Esophagus muscularis mucosa (tissue), 4 donors: ENCODE results near the gene DIP2C. TPM values are rescaled to one million over a fixed set of nuclear protein-coding genes. Genes with fewer than 3 reads are reported as not detected.

Experiments used
- DNase-seq: peaks from one replicate; pipeline ENCODE4 v3.0.0-alpha.2; 2017; ENCODE audit errors: extremely low spot score
- H3K27ac ChIP-seq, 4 donors: fragments of 200-600 bp; sonication (generic); replicated peaks in 1 of 4; 1 replicate in 3 of 4; 2 replicates in 1 of 4; pipeline ENCODE4 v1.5.1; 2016 to 2019; ENCODE audit warnings: mild to moderate bottlenecking in 1 of 4
- H3K27me3 ChIP-seq, 4 donors: fragments of 200-600 bp; sonication (generic); one replicate each; pipeline versions ENCODE4 v1.5.1 to v1.6.0; 2016 to 2019
- H3K36me3 ChIP-seq, 4 donors: fragments of 200-600 bp; sonication (generic); one replicate each; pipeline ENCODE4 v1.5.1; 2016 to 2019
- H3K4me1 ChIP-seq, 4 donors: fragments of 200-600 bp; sonication (generic); one replicate each; pipeline ENCODE4 v1.5.1; 2016 to 2019
- H3K4me3 ChIP-seq, 4 donors: fragments of 200-600 bp; sonication (generic); 1 replicate in 2 of 4; 2 replicates in 2 of 4; pipeline ENCODE4 v1.5.1; 2016 to 2019; ENCODE audit warnings: mild to moderate bottlenecking in 4 of 4, moderate library complexity in 1 of 4
- H3K9me3 ChIP-seq, 4 donors: fragments of 200-600 bp; sonication (generic); 1 replicate in 3 of 4; 2 replicates in 1 of 4; pipeline ENCODE4 v1.5.1; 2016 to 2019
- CTCF ChIP-seq, 3 experiments: fragments of 200-600 bp in 2 of 3; fragments of 450-650 bp in 1 of 3; sonication (generic) in 2 of 3; IDR thresholded peaks; one replicate each; pipeline ENCODE4 v1.5.1; 2017 to 2019; ENCODE audit warnings: antibody characterized with exemption in 3 of 3, mild to moderate bottlenecking in 2 of 3, moderate library complexity in 1 of 3
- EP300 ChIP-seq: sonication (generic); formaldehyde crosslinking; IDR thresholded peaks from one replicate; pipeline ENCODE4 v1.6.1; 2017; ENCODE audit warnings: antibody characterized with exemption
- POLR2A ChIP-seq: fragments of 450-650 bp; IDR thresholded peaks from one replicate; pipeline ENCODE4 v1.6.1; 2017; ENCODE audit warnings: antibody characterized with exemption, moderate library complexity, mild to moderate bottlenecking, low read depth
- POLR2AphosphoS5 ChIP-seq, 2 donors: sonication (generic); formaldehyde crosslinking; IDR thresholded peaks; one replicate each; pipeline ENCODE4 v1.6.1; 2017; ENCODE audit warnings: antibody characterized with exemption in 2 of 2
- WGBS: methylation state at CpG from one replicate; pipeline ENCODE4 v1.1.5; 2018; 5-methylcytosine and 5-hydroxymethylcytosine counted together
- intact Hi-C: fragments of 100-400 bp; cut with DNase I; formaldehyde crosslinking; loops from one replicate; pipeline ENCODE4 v1.15.1; 2023
- total RNA-seq, 4 donors: library from RNA; depleted of rRNA; stranded (reverse); fragments of >200 nt; gene quantifications; one replicate each; pipeline versions ENCODE4 v1.1.0 to v1.2.1, GENCODE V29; 2016

Gene DIP2C
- total RNA-seq, 4 donors from 2014 or later: 38.6 to 66.4 (median 55.7) TPM

GRCh38 chr10:493391-494148 lies 195.9 kb downstream of the DIP2C start:
- TF ChIP-seq POLR2A: no peak
- no peak for TF ChIP-seq POLR2AphosphoS5 (IDR thresholded peaks at IDR 0.05)
- 90% methylated on average over 21 of the region's 21 CpGs for WGBS
- intact Hi-C loops: loop anchor here (5.0 kb wide), 1 partner anchor 36 kb away; no protein-coding TSS in a partner anchor
- DNase-seq: no peak
- peak overlapping the region; percentile 86 to 93 (median 90) for H3K27ac ChIP-seq
- H3K36me3 ChIP-seq: no peaks in the 10 kb centered on the region
- H3K9me3 ChIP-seq: no peaks in the 10 kb centered on the region
- no peaks in the 10 kb centered on the region for H3K27me3 ChIP-seq
- H3K4me1 ChIP-seq: peaks cover 46 to 92% (median 80%) of the 10 kb centered on the region in 4 donors
- H3K4me3 ChIP-seq: no peak overlapping the region

DNA sequence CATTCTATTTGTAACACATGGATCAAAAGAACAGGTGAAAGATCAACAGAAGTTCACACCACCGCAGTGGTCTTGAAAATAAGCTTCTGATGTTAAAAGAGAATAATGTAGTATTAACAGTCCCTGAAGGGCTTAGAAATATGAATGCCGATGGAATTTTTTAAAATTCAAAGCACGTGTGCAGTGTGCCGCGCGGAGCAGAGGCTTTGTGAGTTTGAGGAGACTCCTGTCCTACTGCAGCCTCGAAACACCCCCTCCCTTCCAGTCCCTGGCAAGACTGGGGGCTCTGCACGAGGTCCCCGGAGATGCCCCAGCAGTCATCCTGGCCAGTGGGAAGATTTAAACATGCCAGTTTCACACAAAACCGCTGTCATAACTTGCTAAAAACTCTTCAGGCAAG lies 196.6 kb downstream of the DIP2C start:
- Histone ChIP-seq H3K27me3 (no peaks in the 10 kb centered on the region), H3K27ac (peak overlapping the region; percentile 86 to 93 (median 90)), H3K36me3 (no peaks in the 10 kb centered on the region), H3K4me1 (peaks cover 50 to 87% (median 76%) of the 10 kb centered on the region in 4 donors), H3K9me3 (no peaks in the 10 kb centered on the region), H3K4me3 (no peak overlapping the region)
- 51% methylated on average over 10 of the region's 10 CpGs for WGBS
- TF ChIP-seq CTCF (IDR thresholded peaks at IDR 0.05) (no peak), POLR2AphosphoS5 (IDR thresholded peaks at IDR 0.05) (no peak), EP300 (no peak), POLR2A (no peak)
- no peak for DNase-seq
- intact Hi-C loops: loop anchor here (5.0 kb wide), 1 partner anchor 36 kb away; no protein-coding TSS in a partner anchor

- H3K27me3 ChIP-seq: no peaks in the 10 kb centered on the region
- no peaks in the 10 kb centered on the region for H3K9me3 ChIP-seq
- H3K36me3 ChIP-seq: no peaks in the 10 kb centered on the region
- H3K4me1 ChIP-seq: peaks cover 50 to 80% (median 72%) of the 10 kb centered on the region in 4 donors
- H3K4me3 ChIP-seq: peak overlapping the region; percentile 5 to 40 (median 22)
- intact Hi-C loops: loop anchor here (5.0 kb wide), 1 partner anchor 35 kb away; no protein-coding TSS in a partner anchor
- DNase-seq: no peak
- TF ChIP-seq POLR2AphosphoS5 (IDR thresholded peaks at IDR 0.05) (no peak), CTCF (IDR thresholded peaks at IDR 0.05) (no peak), EP300 (no peak), POLR2A (no peak)
- peak overlapping the region; percentile 86 to 93 (median 90) for H3K27ac ChIP-seq
- 68% methylated on average over 14 of the region's 16 CpGs for WGBS
These were observed 197.6 kb downstream of the DIP2C start for GRCh38 chr10:491667-492424.

DNA sequence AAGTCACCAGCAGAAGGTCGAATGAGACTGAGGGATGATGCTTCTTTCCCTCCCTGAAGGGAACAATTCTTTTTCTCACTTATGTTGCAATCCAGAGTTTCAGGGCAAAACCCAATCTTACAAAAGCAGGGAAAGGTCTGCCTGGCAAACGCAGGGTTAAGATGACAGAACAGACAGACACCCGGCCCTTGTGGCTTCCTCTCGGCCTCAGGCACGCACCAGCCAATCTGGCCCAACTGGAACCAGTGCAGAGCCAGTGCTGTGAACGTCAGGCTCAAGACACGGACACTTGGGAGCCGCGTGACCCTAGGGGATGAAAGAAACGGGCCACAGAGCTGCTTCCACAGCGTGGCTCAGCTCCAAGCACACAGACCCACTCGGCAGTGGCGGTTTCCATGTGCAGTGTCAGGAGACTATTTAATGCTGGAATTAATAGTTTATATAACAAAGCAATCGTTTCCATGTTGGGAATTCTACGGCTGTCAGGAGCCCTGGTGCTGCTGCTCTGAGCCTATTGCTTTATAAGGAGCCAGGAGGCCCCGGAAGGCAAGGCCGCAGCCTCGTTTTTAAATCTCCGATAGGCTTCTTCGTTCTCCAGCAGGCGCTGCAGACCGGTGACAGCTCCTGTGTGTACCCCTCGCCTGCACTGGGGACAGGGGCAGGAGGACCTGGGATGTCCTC lies 198.4 kb downstream of the DIP2C start:
- peaks cover 55 to 83% (median 76%) of the 10 kb centered on the region in 4 donors for H3K4me1 ChIP-seq
- peak; percentile 64 to 85 for TF ChIP-seq POLR2AphosphoS5 (IDR thresholded peaks at IDR 0.05)
- no peak for TF ChIP-seq CTCF (IDR thresholded peaks at IDR 0.05)
- TF ChIP-seq POLR2A: no peak
- TF ChIP-seq EP300: no peak
- H3K36me3 ChIP-seq: no peaks in the 10 kb centered on the region
- no peaks in the 10 kb centered on the region for H3K27me3 ChIP-seq
- no peaks in the 10 kb centered on the region for H3K9me3 ChIP-seq
- intact Hi-C loops: loop anchor here (5.0 kb wide), 1 partner anchor 34 kb away; no protein-coding TSS in a partner anchor
- WGBS: 22% methylated on average over 14 of the region's 23 CpGs
- H3K27ac ChIP-seq: peak overlapping the region; percentile 86 to 93 (median 90)
- peak overlapping the region; percentile 5 to 40 (median 22) for H3K4me3 ChIP-seq
- no peak for DNase-seq
